Measurements from ENCODE around the gene GLP1R.

DNA sequence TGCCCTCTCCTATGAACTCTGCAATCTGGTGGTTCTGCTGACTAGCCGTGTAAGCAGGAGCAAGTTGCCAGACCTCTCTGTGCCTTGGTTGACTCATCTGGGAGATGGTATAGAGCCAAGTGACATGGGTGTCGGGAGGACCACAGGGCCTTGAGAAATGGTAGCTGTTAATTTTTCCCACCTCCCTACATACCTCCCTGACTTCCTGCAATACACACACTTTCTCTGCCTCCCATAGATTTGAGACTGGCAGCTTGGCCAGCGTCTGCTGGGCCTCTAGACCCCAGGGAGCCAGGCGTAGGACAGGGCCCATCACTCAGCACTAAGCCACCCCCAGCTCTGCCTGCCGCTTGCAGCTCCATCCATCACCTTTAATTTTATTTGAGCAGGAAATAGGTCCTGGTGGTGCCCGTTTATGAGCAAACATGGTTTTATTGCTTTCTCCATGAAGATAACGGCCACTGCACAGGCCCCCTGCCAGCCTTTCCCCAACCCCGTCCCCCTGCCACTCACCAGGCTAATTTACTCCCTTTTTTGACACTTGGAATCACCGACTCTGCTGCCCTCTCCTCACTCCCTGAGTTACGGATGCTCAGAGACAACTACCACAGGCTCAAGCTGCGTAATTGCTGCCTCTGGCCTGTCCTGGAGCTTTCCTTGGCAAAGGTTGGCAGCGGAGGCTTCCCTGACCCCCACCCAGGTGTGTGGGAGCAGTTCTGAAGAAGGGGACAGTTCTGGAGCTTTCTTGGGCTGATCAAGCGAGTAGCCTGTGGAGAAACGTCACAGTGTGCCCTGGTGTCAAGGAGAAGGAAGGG, 11.1 kb downstream of the GLP1R start:
- TF ChIP-seq, protein P1, sequence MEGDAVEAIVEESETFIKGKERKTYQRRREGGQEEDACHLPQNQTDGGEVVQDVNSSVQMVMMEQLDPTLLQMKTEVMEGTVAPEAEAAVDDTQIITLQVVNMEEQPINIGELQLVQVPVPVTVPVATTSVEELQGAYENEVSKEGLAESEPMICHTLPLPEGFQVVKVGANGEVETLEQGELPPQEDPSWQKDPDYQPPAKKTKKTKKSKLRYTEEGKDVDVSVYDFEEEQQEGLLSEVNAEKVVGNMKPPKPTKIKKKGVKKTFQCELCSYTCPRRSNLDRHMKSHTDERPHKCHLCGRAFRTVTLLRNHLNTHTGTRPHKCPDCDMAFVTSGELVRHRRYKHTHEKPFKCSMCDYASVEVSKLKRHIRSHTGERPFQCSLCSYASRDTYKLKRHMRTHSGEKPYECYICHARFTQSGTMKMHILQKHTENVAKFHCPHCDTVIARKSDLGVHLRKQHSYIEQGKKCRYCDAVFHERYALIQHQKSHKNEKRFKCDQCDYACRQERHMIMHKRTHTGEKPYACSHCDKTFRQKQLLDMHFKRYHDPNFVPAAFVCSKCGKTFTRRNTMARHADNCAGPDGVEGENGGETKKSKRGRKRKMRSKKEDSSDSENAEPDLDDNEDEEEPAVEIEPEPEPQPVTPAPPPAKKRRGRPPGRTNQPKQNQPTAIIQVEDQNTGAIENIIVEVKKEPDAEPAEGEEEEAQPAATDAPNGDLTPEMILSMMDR (conservative IDR thresholded peaks at IDR 0.05; ENCODE audit: low read depth, low read length) = no peak
- TF ChIP-seq EZH2 (IDR thresholded peaks at IDR 0.05; ENCODE audit: low read length, unreplicated experiment) (no peak), EZH2phosphoT487 (IDR thresholded peaks at IDR 0.05; ENCODE audit: borderline replicate concordance, low read length) (no peak)
